Suppressor macrophage treated with lipopolysaccharide for 1 hour (primary cell): ENCODE measurements around the gene JAK3.
"Not testable (repeated sequence)": the region's sequence is repeated elsewhere in the genome, so short reads cannot be mapped to it uniquely, and the experiment has no call there.

Experiments used
- DNase-seq, 3 donors: peaks; one replicate each; pipeline ENCODE4 v3.0.0-alpha.2; 2020 to 2022

The JAK3 gene

GRCh38 chr19:17847538-17848366 is at the start of gene JAK3:
Gene JAK3 (minus strand): TSS chr19:17847982. CDS start chr19:17844417, 3,565 bp downstream.
- DNase-seq = peak; percentile 74 to 87 (median 83)

GRCh38 chr19:17893766-17894165 is 46.0 kb upstream of the JAK3 start:
- DNase-seq = no peak

- peak in 2 of 3 donors; percentile 26 to 53 for DNase-seq
Measured at GRCh38 chr19:17889609-17890214, 41.9 kb upstream of the JAK3 start.

GRCh38 chr19:17888260-17888659 is 40.5 kb upstream of the JAK3 start:
- no peak for DNase-seq

GRCh38 chr19:17887221-17887620 is 39.4 kb upstream of the JAK3 start:
- DNase-seq = not testable (repeated sequence)

- no peak for DNase-seq
Measured at GRCh38 chr19:17886515-17886914, 38.7 kb upstream of the JAK3 start.

- no peak for DNase-seq
Measured at GRCh38 chr19:17883627-17884410, 36.0 kb upstream of the JAK3 start.

- DNase-seq = no peak
Measured at GRCh38 chr19:17881701-17882100, 33.9 kb upstream of the JAK3 start.

- DNase-seq = no peak
Measured at GRCh38 chr19:17879466-17879865, 31.7 kb upstream of the JAK3 start.

GRCh38 chr19:17877696-17878095 is 29.9 kb upstream of the JAK3 start:
- no peak for DNase-seq

- no peak for DNase-seq
Measured at GRCh38 chr19:17874758-17875135, 27.0 kb upstream of the JAK3 start.

- peak; percentile 62 to 85 (median 63) for DNase-seq
Measured at GRCh38 chr19:17873786-17874757, 26.3 kb upstream of the JAK3 start.

GRCh38 chr19:17872251-17873001 is 24.6 kb upstream of the JAK3 start:
- DNase-seq = no peak

- DNase-seq = peak in 1 of 3 donors; percentile 30
Measured at GRCh38 chr19:17871878-17872250, 24.1 kb upstream of the JAK3 start, which contains the start of gene SLC5A5. Gene SLC5A5 (plus strand): TSS chr19:17871945. CDS start chr19:17872320, 375 bp downstream.

GRCh38 chr19:17871032-17871877 is 23.5 kb upstream of the JAK3 start:
- no peak for DNase-seq

GRCh38 chr19:17869114-17869608 is 21.4 kb upstream of the JAK3 start:
- DNase-seq = no peak

GRCh38 chr19:17868669-17869068 is 20.9 kb upstream of the JAK3 start:
- no peak for DNase-seq

GRCh38 chr19:17866964-17867486 is 19.2 kb upstream of the JAK3 start:
- no peak for DNase-seq

- DNase-seq = no peak
Measured at GRCh38 chr19:17866312-17866963, 18.7 kb upstream of the JAK3 start.
